HCT116 (cell line): Measurements from ENCODE around the gene QSOX1. TPM values are rescaled to one million over a fixed set of nuclear protein-coding genes. Genes with fewer than 3 reads are reported as not detected.

Source experiments
- ATAC-seq: fragments of 200-7000 bp; cut with Tn5 transposase; 2 replicates; pipeline ENCODE4 v1.9.1; 2020; ENCODE audit warnings: mild to moderate bottlenecking, moderate library complexity
- BruUV-seq: library from RNA; stranded (reverse); fragments of 400-500 nt; replicated peaks from 2 replicates; lab custom pipeline; 2021; lab: Mats Ljungman, UMichigan
- CTCF ChIA-PET: fragments of 300-600 bp; sonication (Branson Sonifier 250); formaldehyde crosslinking; loops from one replicate; lab custom pipeline; 2021; ENCODE audit warnings: antibody characterized with exemption; lab: Charles Lee
- POLR2A ChIA-PET: fragments of 300-600, 350-600 bp; sonication (Branson Sonifier 250); formaldehyde crosslinking; loops from one replicate; lab custom pipeline; 2021; ENCODE audit warnings: antibody characterized with exemption; lab: Charles Lee
- RAD21 ChIA-PET, 2 experiments: fragments of 300-600 bp; sonication (Branson Sonifier 250); formaldehyde crosslinking; loops; one replicate each; lab custom pipeline; 2023; ENCODE audit warnings: low total read pairs in 2 of 2; ENCODE audit not compliant: uncharacterized antibody in 2 of 2, unreplicated experiment in 2 of 2, low non-redundant PET in 1 of 2; lab: Charles Lee
- DNase-seq: peaks from one replicate; pipeline ENCODE4 v3.0.0-alpha.2; 2010; ENCODE audit warnings: low read depth, low spot score
- H2AFZ ChIP-seq: fragments of 200-600 bp; shearing (Covaris generic), sonication (generic); 2 replicates; pipeline ENCODE4 v1.6.1; 2017; ENCODE audit warnings: low read depth, mixed run types, mixed read lengths, antibody characterized with exemption, low read length; ENCODE audit not compliant: poor library complexity, severe bottlenecking
- H3K27ac ChIP-seq: 2 replicates; pipeline ENCODE4 v1.5.1; 2012; ENCODE audit warnings: low read depth, low read length
- H3K27me3 ChIP-seq: fragments of 200-600 bp; sonication (generic); 2 replicates; pipeline ENCODE4 v1.6.1; 2016; ENCODE audit warnings: mixed run types, low read length, mixed read lengths; ENCODE audit not compliant: insufficient read depth
- H3K36me3 ChIP-seq, 2 experiments: fragments of 200-500 bp in 1 of 2; fragments of 200-600 bp in 1 of 2; sonication (Bioruptor generic) in 1 of 2; sonication (generic) in 1 of 2; 2 replicates each; pipeline versions ENCODE4 v1.5.1 to v1.6.1; 2014 to 2016; ENCODE audit warnings: low read length in 2 of 2, inconsistent platforms in 1 of 2, mixed read lengths in 1 of 2, mixed run types in 1 of 2; ENCODE audit not compliant: insufficient read depth in 2 of 2, control insufficient read depth in 1 of 2
- H3K4me1 ChIP-seq, 2 experiments: fragments of 200-600 bp in 1 of 2; sonication (generic) in 1 of 2; 2 replicates each; pipeline versions ENCODE4 v1.5.1 to v1.6.1; 2012 to 2017; ENCODE audit warnings: low read length in 2 of 2, inconsistent platforms in 1 of 2, mild to moderate bottlenecking in 1 of 2, mixed read lengths in 1 of 2, mixed run types in 1 of 2, moderate library complexity in 1 of 2; ENCODE audit not compliant: insufficient read depth in 2 of 2, control insufficient read depth in 1 of 2
- H3K4me2 ChIP-seq: fragments of 200-600 bp; sonication (generic); 2 replicates; pipeline ENCODE4 v1.6.1; 2017; ENCODE audit warnings: mixed run types, low read length, mixed read lengths
- H3K4me3 ChIP-seq, 2 experiments: fragments of 200-600 bp in 1 of 2; sonication (generic) in 1 of 2; replicated peaks in 1 of 2; 2 replicates each; pipeline ENCODE4 v1.5.1; 2011 to 2016; ENCODE audit warnings: low read length in 2 of 2, control low read depth in 1 of 2, low read depth in 1 of 2, mild to moderate bottlenecking in 1 of 2, mixed read lengths in 1 of 2, mixed run types in 1 of 2
- H3K79me2 ChIP-seq: fragments of 200-600 bp; sonication (generic); 2 replicates; pipeline ENCODE4 v1.6.1; 2017; ENCODE audit warnings: mild to moderate bottlenecking, mixed run types, low read length, moderate library complexity, mixed read lengths; ENCODE audit not compliant: insufficient read depth
- H3K9ac ChIP-seq: fragments of 200-600 bp; sonication (generic); 2 replicates; pipeline ENCODE4 v1.6.1; 2016; ENCODE audit warnings: low read length, mixed read lengths
- H3K9me2 ChIP-seq: fragments of 200-600 bp; sonication (generic), shearing (Covaris generic); 2 replicates; pipeline ENCODE4 v1.6.1; 2017; ENCODE audit warnings: mixed run types, mild to moderate bottlenecking, moderate library complexity; ENCODE audit not compliant: insufficient read depth
- H3K9me3 ChIP-seq, 2 experiments: fragments of 200-500 bp in 1 of 2; fragments of 200-600 bp in 1 of 2; sonication (Bioruptor generic) in 1 of 2; sonication (generic) in 1 of 2; 2 replicates each; pipeline ENCODE4 v1.6.1; 2014 to 2017; ENCODE audit warnings: low read length in 2 of 2, mixed read lengths in 2 of 2, inconsistent platforms in 1 of 2, low read depth in 1 of 2, mild to moderate bottlenecking in 1 of 2, mixed run types in 1 of 2, moderate library complexity in 1 of 2; ENCODE audit not compliant: control insufficient read depth in 1 of 2, insufficient read depth in 1 of 2
- H4K20me1 ChIP-seq: fragments of 200-600 bp; sonication (generic), shearing (Covaris generic); 2 replicates; pipeline ENCODE4 v1.6.1; 2017; ENCODE audit warnings: mixed run types, mild to moderate bottlenecking, moderate library complexity; ENCODE audit not compliant: insufficient read depth
- CBX3 ChIP-seq: IDR thresholded peaks from 2 replicates; pipeline ENCODE4 v1.6.1; 2012; ENCODE audit warnings: low read depth
- CEBPB ChIP-seq: IDR thresholded peaks from 2 replicates; pipeline ENCODE4 v1.6.1; 2012; ENCODE audit warnings: low read depth
- FOSL1 ChIP-seq: IDR thresholded peaks from 2 replicates; pipeline ENCODE4 v1.6.1; 2012; ENCODE audit warnings: low read depth
- POLR2A ChIP-seq: IDR thresholded peaks from 2 replicates; pipeline ENCODE4 v1.7.0; 2011; ENCODE audit warnings: borderline replicate concordance; ENCODE audit not compliant: insufficient read depth, insufficient read length; ENCODE audit errors: extremely low read depth
- RAD21 ChIP-seq: IDR thresholded peaks from 2 replicates; pipeline ENCODE4 v1.6.1; 2012; ENCODE audit warnings: low read depth, mild to moderate bottlenecking
- ZFX ChIP-seq: fragments of 450-650 bp; IDR thresholded peaks from 2 replicates; pipeline ENCODE4 v1.6.1; 2017
- intact Hi-C: fragments of 100-400 bp; cut with micrococcal nuclease; formaldehyde crosslinking; loops from 2 replicates; pipeline ENCODE4 v1.10.0; 2022
- total RNA-seq: library from RNA; stranded (reverse); gene quantifications from one replicate; pipeline ENCODE4 v1.2.1, GENCODE V29; 2021; ENCODE audit not compliant: unreplicated experiment
- TF ChIP-seq, protein P1 (sequence below): IDR thresholded peaks from 2 replicates; pipeline ENCODE4 v1.6.1; 2012; ENCODE audit warnings: low read depth
- TF ChIP-seq, protein P2 (sequence below): IDR thresholded peaks from 2 replicates; pipeline ENCODE4 v1.6.1; 2012
- TF ChIP-seq, protein P3 (sequence below): IDR thresholded peaks from 2 replicates; pipeline ENCODE4 v1.6.1; 2012

The QSOX1 gene
- total RNA-seq, 1 experiment from 2014 or later: 89.2 TPM

- TF ChIP-seq, protein P1, sequence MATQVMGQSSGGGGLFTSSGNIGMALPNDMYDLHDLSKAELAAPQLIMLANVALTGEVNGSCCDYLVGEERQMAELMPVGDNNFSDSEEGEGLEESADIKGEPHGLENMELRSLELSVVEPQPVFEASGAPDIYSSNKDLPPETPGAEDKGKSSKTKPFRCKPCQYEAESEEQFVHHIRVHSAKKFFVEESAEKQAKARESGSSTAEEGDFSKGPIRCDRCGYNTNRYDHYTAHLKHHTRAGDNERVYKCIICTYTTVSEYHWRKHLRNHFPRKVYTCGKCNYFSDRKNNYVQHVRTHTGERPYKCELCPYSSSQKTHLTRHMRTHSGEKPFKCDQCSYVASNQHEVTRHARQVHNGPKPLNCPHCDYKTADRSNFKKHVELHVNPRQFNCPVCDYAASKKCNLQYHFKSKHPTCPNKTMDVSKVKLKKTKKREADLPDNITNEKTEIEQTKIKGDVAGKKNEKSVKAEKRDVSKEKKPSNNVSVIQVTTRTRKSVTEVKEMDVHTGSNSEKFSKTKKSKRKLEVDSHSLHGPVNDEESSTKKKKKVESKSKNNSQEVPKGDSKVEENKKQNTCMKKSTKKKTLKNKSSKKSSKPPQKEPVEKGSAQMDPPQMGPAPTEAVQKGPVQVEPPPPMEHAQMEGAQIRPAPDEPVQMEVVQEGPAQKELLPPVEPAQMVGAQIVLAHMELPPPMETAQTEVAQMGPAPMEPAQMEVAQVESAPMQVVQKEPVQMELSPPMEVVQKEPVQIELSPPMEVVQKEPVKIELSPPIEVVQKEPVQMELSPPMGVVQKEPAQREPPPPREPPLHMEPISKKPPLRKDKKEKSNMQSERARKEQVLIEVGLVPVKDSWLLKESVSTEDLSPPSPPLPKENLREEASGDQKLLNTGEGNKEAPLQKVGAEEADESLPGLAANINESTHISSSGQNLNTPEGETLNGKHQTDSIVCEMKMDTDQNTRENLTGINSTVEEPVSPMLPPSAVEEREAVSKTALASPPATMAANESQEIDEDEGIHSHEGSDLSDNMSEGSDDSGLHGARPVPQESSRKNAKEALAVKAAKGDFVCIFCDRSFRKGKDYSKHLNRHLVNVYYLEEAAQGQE: no peak
- TF ChIP-seq, protein P2, sequence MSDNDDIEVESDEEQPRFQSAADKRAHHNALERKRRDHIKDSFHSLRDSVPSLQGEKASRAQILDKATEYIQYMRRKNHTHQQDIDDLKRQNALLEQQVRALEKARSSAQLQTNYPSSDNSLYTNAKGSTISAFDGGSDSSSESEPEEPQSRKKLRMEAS: no peak
- TF ChIP-seq, protein P3, sequence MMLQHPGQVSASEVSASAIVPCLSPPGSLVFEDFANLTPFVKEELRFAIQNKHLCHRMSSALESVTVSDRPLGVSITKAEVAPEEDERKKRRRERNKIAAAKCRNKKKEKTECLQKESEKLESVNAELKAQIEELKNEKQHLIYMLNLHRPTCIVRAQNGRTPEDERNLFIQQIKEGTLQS: no peak
- TF ChIP-seq RAD21 (no peak), CEBPB (no peak)
These were observed 2.9 kb downstream of the QSOX1 start (continued) for GRCh38 chr1:180157576-180158057.

- no TSS peak for BruUV-seq
- H2AFZ ChIP-seq: no peak overlapping the region
- POLR2A ChIA-PET: no interaction called here
- H3K4me1 ChIP-seq: peaks cover 2 to 24% of the 10 kb centered on the region in 2 experiments; a peak in 3 of 4 replicates
- H3K27me3 ChIP-seq: no peaks in the 10 kb centered on the region
- H3K9me3 ChIP-seq: no peaks in the 10 kb centered on the region
- H3K9ac ChIP-seq: no peak overlapping the region
- ATAC-seq (no peak), DNase-seq (no peak)
- CTCF ChIA-PET: interaction anchor here (1.7 kb wide), 1 partner anchor 10 kb away, joined by 6 read pairs; no protein-coding TSS in a partner anchor
- peaks cover 43% of the 10 kb centered on the region for H3K79me2 ChIP-seq
- H3K4me2 ChIP-seq: no peak overlapping the region
- TF ChIP-seq POLR2A: no peak
- TF ChIP-seq FOSL1: no peak
- no peak for TF ChIP-seq ZFX
- no peak for TF ChIP-seq CBX3
- H4K20me1 ChIP-seq: no peaks in the 10 kb centered on the region
- intact Hi-C loops: no loop called here
- RAD21 ChIA-PET: no interaction called here
- no peaks in the 10 kb centered on the region for H3K9me2 ChIP-seq
- H3K36me3 ChIP-seq: no peaks in the 10 kb centered on the region
- no peak overlapping the region for H3K4me3 ChIP-seq
- H3K27ac ChIP-seq: no peak overlapping the region
These were observed 3.8 kb downstream of the QSOX1 start for GRCh38 chr1:180158149-180159147.
